ENCODE measurements around the gene HMG20A.

The HMG20A gene

DNA sequence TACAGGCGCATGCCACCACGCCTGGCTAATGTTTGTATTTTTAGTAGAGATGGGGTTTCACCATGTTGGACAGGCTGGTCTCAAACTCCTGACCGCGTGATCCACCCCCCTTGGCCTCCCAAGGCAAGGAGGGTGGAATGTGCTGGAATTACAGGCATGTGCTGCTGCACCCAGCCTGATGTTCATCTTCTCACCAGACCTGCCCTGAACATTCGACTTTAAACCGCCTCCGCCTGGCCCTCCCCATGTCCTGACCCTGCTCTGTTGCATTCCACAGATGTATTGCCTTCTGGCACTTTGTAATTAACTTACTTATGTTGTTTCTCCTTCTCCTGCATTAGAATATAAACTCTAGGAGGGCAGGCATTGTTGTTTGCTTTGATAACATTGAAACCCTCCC is 109.9 kb downstream of the HMG20A start:
- POLR2A ChIA-PET, result no interaction called here
- no peak for DNase-seq (ENCODE audit: extremely low spot score)
- TF ChIP-seq ELF4 (IDR thresholded peaks at IDR 0.05), result no peak
- TF ChIP-seq, protein P1, sequence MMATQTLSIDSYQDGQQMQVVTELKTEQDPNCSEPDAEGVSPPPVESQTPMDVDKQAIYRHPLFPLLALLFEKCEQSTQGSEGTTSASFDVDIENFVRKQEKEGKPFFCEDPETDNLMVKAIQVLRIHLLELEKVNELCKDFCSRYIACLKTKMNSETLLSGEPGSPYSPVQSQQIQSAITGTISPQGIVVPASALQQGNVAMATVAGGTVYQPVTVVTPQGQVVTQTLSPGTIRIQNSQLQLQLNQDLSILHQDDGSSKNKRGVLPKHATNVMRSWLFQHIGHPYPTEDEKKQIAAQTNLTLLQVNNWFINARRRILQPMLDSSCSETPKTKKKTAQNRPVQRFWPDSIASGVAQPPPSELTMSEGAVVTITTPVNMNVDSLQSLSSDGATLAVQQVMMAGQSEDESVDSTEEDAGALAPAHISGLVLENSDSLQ (IDR thresholded peaks at IDR 0.05), result no peak
- TF ChIP-seq LEF1 (IDR thresholded peaks at IDR 0.05; ENCODE audit: borderline replicate concordance), result no peak
- CTCF ChIA-PET, result no interaction called here

DNA sequence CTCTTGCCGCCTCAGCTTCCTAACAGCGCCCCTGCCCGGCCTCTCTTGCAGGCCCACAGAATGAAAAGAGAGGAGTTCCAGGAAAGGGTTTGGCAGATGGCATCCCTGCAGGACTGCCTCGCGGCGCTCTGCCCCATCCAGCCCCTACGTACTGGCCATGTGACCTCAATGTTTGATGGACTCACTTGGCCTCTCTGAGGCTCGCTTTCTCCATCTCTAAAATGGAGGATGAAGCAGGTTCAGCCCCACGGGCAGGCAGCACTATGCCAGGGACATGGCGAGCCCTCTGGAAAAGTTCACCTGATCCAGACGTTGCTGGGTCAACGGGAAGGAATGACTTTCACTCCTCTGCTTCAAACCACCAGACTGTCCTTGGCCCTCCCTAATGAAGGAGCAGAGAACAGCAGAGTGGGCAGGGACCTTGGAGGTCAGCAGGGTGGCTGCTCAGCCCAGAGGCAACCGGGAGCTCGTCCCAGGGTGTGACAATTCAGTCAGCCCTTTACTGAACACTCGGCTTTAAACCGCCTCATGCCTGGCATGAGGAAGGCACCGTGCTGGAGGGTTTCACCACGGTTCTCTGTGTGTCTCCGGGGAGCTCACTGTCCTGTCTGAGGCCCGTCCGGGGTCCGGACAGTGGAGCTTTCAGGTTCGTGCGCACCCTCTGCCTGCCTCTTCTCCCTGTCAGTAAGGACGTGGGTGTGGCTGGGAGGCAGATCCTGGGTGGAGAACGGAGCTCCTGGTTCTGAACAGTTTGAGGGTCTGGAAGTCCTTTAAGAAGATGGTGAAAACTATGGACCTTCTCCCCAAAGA is 110.7 kb downstream of the HMG20A start:
- POLR2A ChIA-PET, result interaction anchor here (1.8 kb wide), 1 partner anchor 12 kb away, joined by 10 read pairs; no protein-coding TSS in a partner anchor

DNA sequence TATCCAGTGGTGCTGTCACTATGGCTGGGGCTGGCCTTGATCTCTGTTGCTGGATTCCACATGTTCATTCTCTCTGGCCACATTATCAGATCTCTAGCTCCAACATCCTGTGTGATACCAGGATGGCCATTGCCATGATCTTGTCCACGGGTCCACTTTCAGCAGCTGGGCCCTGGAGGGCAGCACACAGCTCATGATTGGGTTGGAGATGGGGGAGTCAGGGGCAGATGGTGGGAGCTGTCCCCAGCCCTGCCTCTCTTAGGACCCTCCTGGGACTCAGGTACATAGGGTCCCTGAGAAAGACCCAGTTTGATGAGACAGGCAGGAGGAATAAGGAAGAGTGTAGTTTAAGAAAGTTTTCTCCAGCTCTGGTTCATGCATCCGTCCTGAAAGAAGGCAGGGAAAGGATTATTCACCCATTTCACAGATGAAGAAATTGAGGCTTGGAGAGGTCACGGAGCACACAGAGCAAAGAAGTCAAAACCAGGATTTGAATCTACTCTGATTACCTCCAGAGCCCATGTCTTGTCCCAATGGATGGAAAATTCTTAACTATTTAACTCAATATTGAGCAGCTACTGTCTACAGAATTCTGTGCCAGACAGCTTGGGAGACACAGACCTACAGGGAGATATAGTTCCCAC is 111.5 kb downstream of the HMG20A start:
- ChIA-PET POLR2A (interaction anchor here (1.8 kb wide), 1 partner anchor 11 kb away, joined by 10 read pairs; no protein-coding TSS in a partner anchor), CTCF (interaction anchor here (0.5 to 1.4 kb wide), 4 partner anchors 11 to 1106 kb away, joined by 3 to 6 read pairs (median 4); no protein-coding TSS in a partner anchor)

More for the DNA sequence above, 110.7 kb downstream of the HMG20A start:
- DNase-seq (ENCODE audit: extremely low spot score), result no peak
- CTCF ChIA-PET, result interaction anchor here (0.7 to 1.4 kb wide), 3 partner anchors 12 to 1107 kb away, joined by 3 to 6 read pairs (median 3); no protein-coding TSS in a partner anchor
- TF ChIP-seq BHLHE40 (IDR thresholded peaks at IDR 0.05; ENCODE audit: borderline replicate concordance), result no peak
- TF ChIP-seq, protein P1 (IDR thresholded peaks at IDR 0.05), result no peak
- no peak for TF ChIP-seq ZNF384 (IDR thresholded peaks at IDR 0.05)

DNA sequence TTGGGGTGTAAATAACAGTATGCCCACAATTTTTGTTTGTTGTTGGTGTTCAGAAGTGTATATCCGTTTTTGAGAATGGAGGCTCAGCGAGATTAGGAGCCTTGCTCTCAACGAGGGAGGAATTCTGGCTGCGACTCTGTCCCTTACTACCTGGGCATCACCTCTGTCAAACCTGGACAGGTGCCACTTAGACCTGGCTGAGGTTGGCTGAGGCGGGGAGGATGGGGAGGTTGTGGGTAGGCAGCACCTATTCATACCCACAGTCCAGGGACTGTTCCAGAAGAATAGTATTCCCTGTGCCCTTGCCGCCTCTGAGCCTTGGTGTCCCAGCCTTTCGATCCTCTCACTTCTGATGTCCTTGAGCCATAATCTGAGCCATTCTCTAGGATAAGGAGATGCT is 112.2 kb downstream of the HMG20A start:
- POLR2A ChIA-PET, result interaction anchor here (1.8 kb wide), 1 partner anchor 10 kb away, joined by 10 read pairs; no protein-coding TSS in a partner anchor
- CTCF ChIA-PET, result interaction anchor here (0.5 to 1.4 kb wide), 2 partner anchors 10 to 751 kb away, joined by 5 to 6 read pairs; no protein-coding TSS in a partner anchor
- no peak for TF ChIP-seq FOXA1 (IDR thresholded peaks at IDR 0.05)
- no peak for TF ChIP-seq FOXK2 (IDR thresholded peaks at IDR 0.05)
- no peak for TF ChIP-seq FOXM1 (IDR thresholded peaks at IDR 0.05; ENCODE audit: borderline replicate concordance)
- no peak for TF ChIP-seq CTBP1 (IDR thresholded peaks at IDR 0.05; ENCODE audit: borderline replicate concordance)
- TF ChIP-seq ZNF384 (IDR thresholded peaks at IDR 0.05), result no peak
- no peak for DNase-seq (ENCODE audit: extremely low spot score)

More for the DNA sequence above, 111.5 kb downstream of the HMG20A start:
- no peak for DNase-seq (ENCODE audit: extremely low spot score)
- no peak for TF ChIP-seq NFRKB (IDR thresholded peaks at IDR 0.05)
- TF ChIP-seq FOXM1 (IDR thresholded peaks at IDR 0.05; ENCODE audit: borderline replicate concordance), result no peak
- no peak for TF ChIP-seq ARNT (IDR thresholded peaks at IDR 0.05)
- TF ChIP-seq HDGF (IDR thresholded peaks at IDR 0.05; ENCODE audit: borderline replicate concordance), result no peak
- no peak for TF ChIP-seq L3MBTL2 (conservative IDR thresholded peaks at IDR 0.05)
- TF ChIP-seq, protein P1 (IDR thresholded peaks at IDR 0.05), result no peak
- no peak for TF ChIP-seq BHLHE40 (IDR thresholded peaks at IDR 0.05; ENCODE audit: borderline replicate concordance)
- no peak for TF ChIP-seq ZNF384 (IDR thresholded peaks at IDR 0.05)
- TF ChIP-seq LEF1 (IDR thresholded peaks at IDR 0.05; ENCODE audit: borderline replicate concordance), result no peak
- TF ChIP-seq FOXA1 (IDR thresholded peaks at IDR 0.05), result no peak
- no peak for TF ChIP-seq TARDBP (IDR thresholded peaks at IDR 0.05)

DNA sequence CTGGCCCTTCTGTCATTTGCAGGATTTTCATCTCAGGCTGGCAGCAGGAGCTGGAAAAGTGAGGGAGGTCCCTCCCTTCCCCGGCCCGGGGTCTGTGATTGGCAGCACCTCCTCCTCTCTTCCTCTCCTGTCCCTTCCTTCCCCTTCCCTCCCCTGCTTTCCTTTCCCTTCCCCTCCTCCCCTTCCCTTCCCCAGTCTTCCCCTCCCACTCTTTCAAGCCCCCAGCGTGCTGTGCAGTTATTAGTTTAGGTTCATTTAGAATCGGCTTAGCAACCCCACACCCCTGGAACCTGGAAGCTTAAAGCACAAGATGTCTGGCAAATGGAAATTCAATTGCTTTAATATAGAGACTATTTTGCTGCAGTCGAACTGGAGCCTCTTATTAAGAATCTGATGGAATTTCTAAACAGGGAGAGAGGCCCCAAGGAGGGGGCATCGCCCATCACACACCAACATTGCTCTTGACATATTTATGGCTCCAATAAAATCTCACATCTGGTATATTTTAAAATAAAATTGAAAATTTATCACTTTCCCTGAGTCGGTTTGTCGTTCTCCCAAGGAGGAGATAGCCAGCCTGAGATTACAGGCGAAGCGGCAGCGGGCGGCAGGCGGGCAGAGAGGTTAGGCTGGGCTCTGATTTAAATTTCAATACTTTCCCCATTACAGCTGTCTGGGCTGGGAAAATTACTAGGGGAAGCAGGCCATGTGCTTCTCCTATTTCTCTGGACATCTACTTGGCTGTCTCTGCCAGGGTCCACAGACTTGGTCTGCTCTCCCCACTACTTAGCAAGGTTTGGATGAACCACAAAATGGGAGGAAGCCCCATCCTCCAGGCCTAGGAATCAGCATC is 113.1 kb downstream of the HMG20A start:
- no peak for DNase-seq (ENCODE audit: extremely low spot score)
- CTCF ChIA-PET, result no interaction called here
- TF ChIP-seq, protein P1 (IDR thresholded peaks at IDR 0.05), result peak; percentile 78
- TF ChIP-seq CTBP1 (IDR thresholded peaks at IDR 0.05; ENCODE audit: borderline replicate concordance), result no peak
- TF ChIP-seq BHLHE40 (IDR thresholded peaks at IDR 0.05; ENCODE audit: borderline replicate concordance), result no peak
- TF ChIP-seq SP1 (IDR thresholded peaks at IDR 0.05), result no peak
- POLR2A ChIA-PET, result no interaction called here

Data from HEK293T (cell line).